Activated naive CD4-positive, alpha-beta T cell treated with anti-CD3 and anti-CD28 coated beads, Interleukin-2, amount 10 ng/mL, durations not matched to agents 7 days and 5 days (primary cell): Measurements from ENCODE around the gene MID2.
"Not testable (repeated sequence)": the region's sequence is repeated elsewhere in the genome, so short reads cannot be mapped to it uniquely, and the experiment has no call there.

ENCODE experiments used
- CTCF ChIA-PET: fragments of 350-600 bp; sonication (Branson Sonifier 250); formaldehyde crosslinking; loops from one replicate; lab custom pipeline; 2021; ENCODE audit warnings: antibody characterized with exemption; lab: Charles Lee
- DNase-seq: peaks from one replicate; pipeline ENCODE4 v3.0.0-alpha.2; 2020
- H3K27ac Mint-ChIP-seq: one replicate; pipeline ENCODE4 v1.8.0; 2021; ENCODE audit warnings: mild to moderate bottlenecking, moderate library complexity, mixed read lengths
- H3K27me3 Mint-ChIP-seq: one replicate; pipeline ENCODE4 v1.8.0; 2021; ENCODE audit warnings: mild to moderate bottlenecking, mixed read lengths
- H3K36me3 Mint-ChIP-seq: one replicate; pipeline ENCODE4 v1.8.0; 2021; ENCODE audit warnings: mixed read lengths
- H3K4me1 Mint-ChIP-seq: one replicate; pipeline ENCODE4 v1.8.0; 2021; ENCODE audit warnings: mixed read lengths
- H3K4me3 Mint-ChIP-seq: one replicate; pipeline ENCODE4 v1.8.0; 2021; ENCODE audit warnings: mild to moderate bottlenecking, moderate library complexity, mixed read lengths
- H3K9me3 Mint-ChIP-seq: one replicate; pipeline ENCODE4 v1.8.0; 2021; ENCODE audit warnings: mixed read lengths

MID2 gene

DNA sequence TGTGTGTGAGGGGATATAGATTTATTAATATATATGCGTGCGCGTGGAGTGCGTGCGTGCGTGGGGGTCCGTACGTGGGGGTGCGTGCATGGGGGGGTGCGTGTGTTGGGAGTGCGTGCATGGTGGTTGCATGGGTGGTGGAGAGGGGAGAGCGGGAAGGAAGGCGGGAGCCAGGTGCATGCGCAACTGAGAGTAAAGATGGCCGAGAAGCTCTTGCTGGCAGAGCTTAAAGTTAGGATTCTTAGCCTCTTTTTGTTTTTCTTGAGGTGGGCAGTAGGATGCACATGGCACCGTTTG, 110.7 kb downstream of the MID2 start:
- Mint-ChIP-seq H3K4me3 (no peak overlapping the region), H3K27ac (no peak overlapping the region), H3K4me1 (no peaks in the 10 kb centered on the region), H3K36me3 (no peaks in the 10 kb centered on the region), H3K27me3 (peaks cover 13% of the 10 kb centered on the region), H3K9me3 (peaks cover 2% of the 10 kb centered on the region)
- CTCF ChIA-PET: no interaction called here
- DNase-seq: no peak

DNA sequence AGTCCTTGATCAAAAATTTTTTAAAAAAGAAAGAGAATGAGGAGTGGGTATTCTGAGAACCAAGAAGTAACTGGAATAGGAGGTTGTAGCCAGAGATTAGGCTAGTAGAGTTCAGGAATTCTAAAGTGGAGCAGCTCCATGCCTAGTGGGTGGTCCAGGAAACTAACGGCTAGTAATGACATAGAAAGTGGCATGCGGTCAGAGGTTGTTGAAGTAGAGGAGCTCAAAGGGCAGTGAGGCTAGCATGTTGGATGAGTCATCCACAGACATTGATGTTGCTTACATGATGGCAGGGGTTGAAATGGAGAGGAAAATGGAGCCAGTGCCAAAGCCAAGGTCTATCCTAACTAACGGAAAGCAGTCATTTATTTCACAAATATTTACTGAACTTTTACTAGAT, 114.4 kb downstream of the MID2 start:
- Mint-ChIP-seq H3K4me3 (no peak overlapping the region), H3K27ac (no peak overlapping the region), H3K9me3 (peaks cover 2% of the 10 kb centered on the region), H3K27me3 (peaks cover 13% of the 10 kb centered on the region), H3K36me3 (no peaks in the 10 kb centered on the region), H3K4me1 (no peaks in the 10 kb centered on the region)
- no peak for DNase-seq
- CTCF ChIA-PET: no interaction called here

DNA sequence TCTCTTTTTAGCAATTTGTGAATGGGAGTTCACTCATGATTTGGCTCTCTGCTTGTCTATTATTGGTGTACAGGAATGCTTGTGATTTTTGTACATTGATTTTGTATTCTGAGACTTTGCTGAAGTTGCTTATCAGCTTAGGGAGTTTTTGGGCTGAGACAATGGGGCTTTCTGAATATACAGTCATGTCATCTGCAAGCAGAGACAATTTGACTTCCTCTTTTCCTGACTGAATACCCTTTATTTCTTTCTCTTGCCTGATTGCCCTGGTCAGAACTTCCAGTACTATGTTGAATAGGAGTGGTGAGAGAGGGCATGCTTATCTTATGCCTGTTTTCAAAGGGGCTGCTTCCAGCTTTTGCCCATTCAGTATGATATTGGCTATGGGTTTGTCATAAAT, 129.7 kb downstream of the MID2 start:
- CTCF ChIA-PET, H3K4me3 Mint-ChIP-seq, H3K9me3 Mint-ChIP-seq, H3K4me1 Mint-ChIP-seq, H3K27me3 Mint-ChIP-seq, DNase-seq, H3K36me3 Mint-ChIP-seq, H3K27ac Mint-ChIP-seq: not testable (repeated sequence)

DNA sequence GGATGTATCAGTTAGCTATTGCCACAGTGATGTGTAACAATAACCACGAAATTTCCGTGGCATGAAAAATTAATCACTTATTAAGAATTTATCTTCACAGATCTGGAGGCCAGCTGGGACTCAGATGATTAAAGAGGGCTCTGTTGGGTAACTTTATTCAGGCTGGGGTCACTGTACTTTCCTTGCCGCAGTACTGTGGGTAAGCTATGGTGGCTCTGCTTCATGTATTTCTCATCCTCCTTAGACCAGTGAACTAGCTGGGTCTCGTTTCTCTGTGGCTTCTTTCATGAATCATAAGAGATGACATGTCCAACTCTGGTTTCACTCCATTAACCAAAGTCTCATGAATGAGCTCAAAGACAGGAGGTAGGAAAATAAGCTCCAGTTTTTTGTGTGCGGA, 143.0 kb downstream of the MID2 start:
- no peaks in the 10 kb centered on the region for H3K27me3 Mint-ChIP-seq
- CTCF ChIA-PET: no interaction called here
- H3K4me1 Mint-ChIP-seq: no peaks in the 10 kb centered on the region

GRCh38 chrX:107970073-107970472, 144.4 kb downstream of the MID2 start:
- CTCF ChIA-PET: no interaction called here
- DNase-seq: no peak
- Mint-ChIP-seq H3K9me3 (no peaks in the 10 kb centered on the region), H3K4me3 (no peak overlapping the region), H3K27ac (no peak overlapping the region), H3K4me1 (no peaks in the 10 kb centered on the region), H3K27me3 (no peaks in the 10 kb centered on the region), H3K36me3 (no peaks in the 10 kb centered on the region)

More for the DNA sequence above, 143.0 kb downstream of the MID2 start:
- no peak overlapping the region for H3K27ac Mint-ChIP-seq
- no peak for DNase-seq
- H3K4me3 Mint-ChIP-seq: no peak overlapping the region
- H3K36me3 Mint-ChIP-seq: no peaks in the 10 kb centered on the region
- H3K9me3 Mint-ChIP-seq: no peaks in the 10 kb centered on the region

- DNase-seq: no peak
- H3K27me3 Mint-ChIP-seq: no peaks in the 10 kb centered on the region
- H3K27ac Mint-ChIP-seq: no peak overlapping the region
- no peak overlapping the region for H3K4me3 Mint-ChIP-seq
- no peaks in the 10 kb centered on the region for H3K4me1 Mint-ChIP-seq
- CTCF ChIA-PET: no interaction called here
- no peaks in the 10 kb centered on the region for H3K9me3 Mint-ChIP-seq
- H3K36me3 Mint-ChIP-seq: no peaks in the 10 kb centered on the region
Measured at GRCh38 chrX:107971636-107972035, 146.0 kb downstream of the MID2 start.
